HCEC 1CT (cell line): ENCODE data around the gene ZNF326.
"Not testable (repeated sequence)": the region's sequence is repeated elsewhere in the genome, so short reads cannot be mapped to it uniquely, and the experiment has no call there.

Experiments
- DNase-seq: peaks from one replicate; pipeline ENCODE4 v3.0.0-alpha.2; 2017

ZNF326 gene

GRCh38 chr1:89966656-89967055 is 28.3 kb upstream of the ZNF326 start:
- DNase-seq, result no peak

- no peak for DNase-seq
Measured at GRCh38 chr1:89971600-89971999, 23.3 kb upstream of the ZNF326 start.

GRCh38 chr1:89972024-89972423 is 22.9 kb upstream of the ZNF326 start:
- DNase-seq, result no peak

GRCh38 chr1:89973471-89974127 is 21.3 kb upstream of the ZNF326 start:
- DNase-seq, result no peak

- DNase-seq, result no peak
Measured at GRCh38 chr1:89974256-89974655, 20.7 kb upstream of the ZNF326 start.

GRCh38 chr1:89974696-89975470 is 20.0 kb upstream of the ZNF326 start:
- peak; percentile 78 for DNase-seq

- no peak for DNase-seq
Measured at GRCh38 chr1:89975540-89976125, 19.3 kb upstream of the ZNF326 start.

GRCh38 chr1:89978755-89979154 is 16.2 kb upstream of the ZNF326 start:
- peak; percentile 89 for DNase-seq

- DNase-seq, result no peak
Measured at GRCh38 chr1:89980605-89981004, 14.3 kb upstream of the ZNF326 start.

- peak; percentile 0 for DNase-seq
Measured at GRCh38 chr1:89982846-89983245, 12.1 kb upstream of the ZNF326 start.

- not testable (repeated sequence) for DNase-seq
Measured at GRCh38 chr1:89984564-89985116, 10.3 kb upstream of the ZNF326 start.

GRCh38 chr1:89986020-89986419 is 8.9 kb upstream of the ZNF326 start:
- DNase-seq, result no peak

GRCh38 chr1:89987159-89987819 is 7.6 kb upstream of the ZNF326 start:
- peak; percentile 71 for DNase-seq

- no peak for DNase-seq
Measured at GRCh38 chr1:89989099-89989498, 5.8 kb upstream of the ZNF326 start.

- no peak for DNase-seq
Measured at GRCh38 chr1:89989799-89990198, 5.1 kb upstream of the ZNF326 start.

- peak; percentile 27 for DNase-seq
Measured at GRCh38 chr1:89990976-89991831, 3.7 kb upstream of the ZNF326 start.

GRCh38 chr1:89993541-89993940 is 1.4 kb upstream of the ZNF326 start:
- DNase-seq, result no peak

- no peak for DNase-seq
Measured at GRCh38 chr1:89994231-89994804, 592 bp upstream of the ZNF326 start.

- DNase-seq, result peak; percentile 55
Measured at GRCh38 chr1:89995598-89996449, 914 bp downstream of the ZNF326 start.

GRCh38 chr1:89996450-89997110 is 1.7 kb downstream of the ZNF326 start:
- DNase-seq, result no peak
